ENCODE measurements around the gene FEN1.

Gene FEN1

GRCh38 chr11:61769946-61770683 lies 22.6 kb upstream of the FEN1 start:
- TF ChIP-seq CTCF (IDR thresholded peaks at IDR 0.05; ENCODE audit: extremely low read depth, insufficient read depth, missing control alignments), result no peak
- in situ Hi-C loops (cut with MboI; ENCODE audit: low pct_unique_long_range_greater_than_20kb, low sequenced_read_pairs, unreplicated experiment), result no loop called here
- DNase-seq (ENCODE audit: low spot score), result no peak

GRCh38 chr11:61771195-61771894 lies 21.4 kb upstream of the FEN1 start:
- in situ Hi-C loops (cut with MboI; ENCODE audit: low pct_unique_long_range_greater_than_20kb, low sequenced_read_pairs, unreplicated experiment), result no loop called here
- DNase-seq (ENCODE audit: low spot score), result no peak
- no peak for TF ChIP-seq CTCF (IDR thresholded peaks at IDR 0.05; ENCODE audit: extremely low read depth, insufficient read depth, missing control alignments)

- no peak for TF ChIP-seq CTCF (IDR thresholded peaks at IDR 0.05; ENCODE audit: extremely low read depth, insufficient read depth, missing control alignments)
- in situ Hi-C loops (cut with MboI; ENCODE audit: low pct_unique_long_range_greater_than_20kb, low sequenced_read_pairs, unreplicated experiment), result no loop called here
- no peak for DNase-seq (ENCODE audit: low spot score)
These were observed 20.7 kb upstream of the FEN1 start for GRCh38 chr11:61771985-61772455.

GRCh38 chr11:61773356-61773755 lies 19.4 kb upstream of the FEN1 start:
- DNase-seq (ENCODE audit: low spot score), result no peak
- TF ChIP-seq CTCF (IDR thresholded peaks at IDR 0.05; ENCODE audit: extremely low read depth, insufficient read depth, missing control alignments), result no peak
- in situ Hi-C loops (cut with MboI; ENCODE audit: low pct_unique_long_range_greater_than_20kb, low sequenced_read_pairs, unreplicated experiment), result no loop called here

GRCh38 chr11:61773809-61774208 lies 18.9 kb upstream of the FEN1 start:
- in situ Hi-C loops (cut with MboI; ENCODE audit: low pct_unique_long_range_greater_than_20kb, low sequenced_read_pairs, unreplicated experiment), result no loop called here
- TF ChIP-seq CTCF (IDR thresholded peaks at IDR 0.05; ENCODE audit: extremely low read depth, insufficient read depth, missing control alignments), result no peak
- no peak for DNase-seq (ENCODE audit: low spot score)

GRCh38 chr11:61774411-61774810 lies 18.3 kb upstream of the FEN1 start:
- in situ Hi-C loops (cut with MboI; ENCODE audit: low pct_unique_long_range_greater_than_20kb, low sequenced_read_pairs, unreplicated experiment), result no loop called here
- TF ChIP-seq CTCF (IDR thresholded peaks at IDR 0.05; ENCODE audit: extremely low read depth, insufficient read depth, missing control alignments), result no peak
- no peak for DNase-seq (ENCODE audit: low spot score)
